ENCODE data around the gene PLD5.

- no peak for TF ChIP-seq NAIF1 (CRISPR knock-in tag; IDR thresholded peaks at IDR 0.05; ENCODE audit: borderline replicate concordance)
- no peak for TF ChIP-seq CTCF (CRISPR knock-in tag; IDR thresholded peaks at IDR 0.05)
- no peak for TF ChIP-seq FIP1L1 (IDR thresholded peaks at IDR 0.05; ENCODE audit: borderline replicate concordance, insufficient read depth, low read depth, low read length)
- TF ChIP-seq FOXM1 (CRISPR knock-in tag; IDR thresholded peaks at IDR 0.05), result no peak
- TF ChIP-seq ZNF24 (IDR thresholded peaks at IDR 0.05), result no peak
- no peak for TF ChIP-seq ZNF263 (CRISPR knock-in tag; IDR thresholded peaks at IDR 0.05)
- TF ChIP-seq JUND (CRISPR knock-in tag; IDR thresholded peaks at IDR 0.05), result no peak
- TF ChIP-seq ATF3 (CRISPR knock-in tag; IDR thresholded peaks at IDR 0.05), result no peak
- TF ChIP-seq MTA1 (CRISPR knock-in tag; IDR thresholded peaks at IDR 0.05; ENCODE audit: borderline replicate concordance), result no peak
- TF ChIP-seq NFIC (IDR thresholded peaks at IDR 0.05; ENCODE audit: low read length), result no peak
Observed at GRCh38 chr1:242567596-242567995, 43.1 kb upstream of the PLD5 start.
